GM12892 (cell line): ENCODE data around the gene UCHL5.

Source experiments
- POLR2A ChIP-seq: IDR thresholded peaks from 2 replicates; pipeline ENCODE4 v1.6.1; 2011; ENCODE audit warnings: low read depth, low read length, control low read depth
- POLR2AphosphoS5 ChIP-seq: IDR thresholded peaks from 2 replicates; pipeline ENCODE4 v1.6.1; 2011; ENCODE audit warnings: low read depth, low read length, control low read depth

- TF ChIP-seq POLR2A (no peak), POLR2AphosphoS5 (no peak)
Observed at GRCh38 chr1:193060938-193061337, 1.8 kb upstream of the UCHL5 start.
